Measurements from ENCODE around the gene APBB2.
"Not testable (repeated sequence)": the region's sequence is repeated elsewhere in the genome, so short reads cannot be mapped to it uniquely, and the experiment has no call there.

Gene APBB2

DNA sequence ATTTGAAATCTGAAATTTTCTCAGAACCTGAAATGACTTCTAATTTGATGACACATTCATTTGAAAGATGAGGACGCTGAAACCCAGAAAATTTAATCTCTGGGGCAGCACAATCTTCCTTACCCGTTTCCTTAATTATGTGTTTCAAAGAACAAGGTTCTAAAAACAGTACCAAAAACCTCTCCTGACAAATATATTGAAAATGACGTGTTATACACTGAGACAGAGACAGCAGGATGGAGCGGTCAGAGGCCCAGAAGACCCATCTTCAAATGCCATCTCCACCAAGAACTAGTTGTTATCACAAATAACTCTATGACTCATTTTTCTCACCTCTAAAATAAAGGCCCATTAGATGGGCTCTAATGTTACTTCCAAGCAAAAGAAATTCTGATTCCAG lies 287.3 kb downstream of the APBB2 start:
- DNase-seq = peak in 1 of 5 experiments; percentile 22

- DNase-seq = no peak
These were observed 289.6 kb downstream of the APBB2 start for GRCh38 chr4:40924793-40925117.

GRCh38 chr4:40924096-40924792 lies 290.1 kb downstream of the APBB2 start:
- peak in 4 of 5 experiments; percentile 20 to 72 (median 56) for DNase-seq

DNA sequence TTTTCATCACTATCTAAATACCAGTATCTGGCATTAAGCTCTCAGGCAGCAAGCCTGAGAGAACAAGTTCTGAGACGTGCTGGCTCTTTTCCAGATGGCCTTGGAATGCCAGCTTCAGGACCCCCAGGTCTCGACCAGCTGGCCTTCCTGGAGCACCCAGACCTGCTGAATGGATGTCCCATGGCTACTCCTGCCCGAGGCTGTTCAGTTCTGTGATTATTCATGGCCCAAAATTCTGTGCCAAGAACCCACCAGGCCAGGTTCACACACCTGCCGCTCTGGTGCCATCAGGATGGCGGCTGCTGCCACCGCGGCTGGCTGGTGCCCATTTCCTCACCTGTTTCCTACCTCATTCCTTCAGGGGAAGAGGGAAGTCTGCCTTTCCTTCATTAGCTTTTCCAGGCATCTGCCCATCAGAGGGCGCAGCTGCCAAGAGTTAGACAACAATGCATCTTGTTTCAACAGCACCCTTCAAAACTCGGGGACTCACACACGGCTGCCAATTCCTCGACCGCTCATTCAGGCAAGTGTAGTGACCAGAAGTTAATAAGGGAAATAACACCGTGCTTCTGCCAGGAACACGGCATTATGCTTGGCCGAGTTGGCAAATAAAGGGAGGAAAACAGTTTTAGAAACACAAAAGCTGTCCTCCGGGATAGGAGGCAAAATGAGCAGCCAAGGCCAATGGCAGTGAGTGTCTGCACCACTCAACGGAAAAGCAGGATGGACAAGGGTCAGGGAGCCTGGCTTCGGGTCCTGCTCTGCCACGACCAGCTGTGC lies 290.8 kb downstream of the APBB2 start:
- no peak for DNase-seq

GRCh38 chr4:40919976-40920375 lies 294.4 kb downstream of the APBB2 start:
- not testable (repeated sequence) for DNase-seq

- DNase-seq = no peak
These were observed 296.0 kb downstream of the APBB2 start for GRCh38 chr4:40918330-40918729.

- DNase-seq = peak in 2 of 5 experiments; percentile 13 to 46
These were observed 297.5 kb downstream of the APBB2 start for GRCh38 chr4:40916880-40917279.

DNA sequence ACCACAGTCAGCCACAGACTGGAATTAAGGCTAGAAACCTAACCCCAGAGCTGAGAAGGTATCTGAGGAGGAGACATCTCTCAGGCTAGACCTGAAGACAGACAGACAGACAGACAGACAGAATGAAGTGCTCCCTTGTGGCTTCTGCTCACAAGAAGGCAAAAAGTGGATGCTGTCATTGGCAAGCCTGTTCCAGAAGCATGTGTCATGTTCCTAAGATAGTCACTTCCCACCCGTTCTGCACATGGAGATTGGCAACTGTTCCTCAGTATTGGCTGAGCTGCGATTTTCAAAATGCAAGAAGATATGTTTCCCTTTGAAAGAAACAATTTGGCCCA lies 298.2 kb downstream of the APBB2 start:
- no peak for DNase-seq

GRCh38 chr4:40915318-40916217 lies 298.8 kb downstream of the APBB2 start:
- DNase-seq = peak in 2 of 5 experiments; percentile 17 to 59

GRCh38 chr4:40912460-40913184 lies 301.7 kb downstream of the APBB2 start:
- no peak for DNase-seq

GRCh38 chr4:40910706-40911105 lies 303.6 kb downstream of the APBB2 start:
- DNase-seq = no peak

DNA sequence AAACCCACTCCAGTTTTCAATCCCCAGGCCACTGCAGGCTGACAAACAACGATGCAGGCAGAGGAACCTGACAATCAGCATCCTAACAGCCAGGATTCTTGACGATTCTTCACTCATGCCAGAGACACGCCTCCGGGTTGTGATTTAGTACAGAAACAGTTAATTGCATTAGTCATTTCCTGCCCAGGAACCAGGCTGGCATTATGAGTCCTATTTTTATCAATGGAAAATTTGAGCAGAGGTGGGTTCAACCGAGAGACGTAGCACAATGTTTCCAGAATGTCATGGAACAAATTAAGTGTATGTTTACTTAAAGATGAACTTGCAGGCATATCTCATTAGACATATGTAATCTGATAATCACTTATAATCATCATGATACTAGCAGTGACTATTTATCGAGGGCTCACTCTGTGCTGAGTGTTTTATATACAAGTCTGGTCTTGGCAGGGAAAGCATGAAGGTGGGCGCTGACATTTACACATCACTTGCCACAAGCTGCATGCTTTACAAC lies 304.9 kb downstream of the APBB2 start:
- peak in 2 of 5 experiments; percentile 15 to 57 for DNase-seq

GRCh38 chr4:40908702-40909362 lies 305.5 kb downstream of the APBB2 start:
- DNase-seq = peak in 4 of 5 experiments; percentile 16 to 83 (median 44)

DNA sequence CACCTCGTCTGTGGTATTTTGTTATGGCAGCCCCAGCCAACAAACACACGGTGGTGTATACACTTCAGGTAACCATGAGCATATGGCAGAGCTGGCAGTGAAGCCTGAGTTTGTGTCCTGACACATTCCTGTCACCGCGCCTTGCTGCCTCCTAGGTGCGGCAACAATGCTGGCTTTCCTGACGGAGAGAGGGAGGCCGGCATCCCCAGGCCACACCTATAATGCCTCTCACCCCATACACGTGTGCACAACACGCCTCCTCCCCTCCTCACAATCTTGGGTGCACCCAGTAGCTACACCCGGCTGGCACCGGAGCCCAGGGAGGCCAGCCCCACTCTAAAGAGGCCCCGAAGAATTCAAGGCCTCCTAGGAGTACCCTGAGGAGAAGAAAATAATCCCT lies 306.0 kb downstream of the APBB2 start:
- DNase-seq = no peak

GRCh38 chr4:40905414-40905813 lies 308.9 kb downstream of the APBB2 start:
- DNase-seq = no peak

GRCh38 chr4:40900531-40900930 lies 313.8 kb downstream of the APBB2 start:
- not testable (repeated sequence) for DNase-seq

DNA sequence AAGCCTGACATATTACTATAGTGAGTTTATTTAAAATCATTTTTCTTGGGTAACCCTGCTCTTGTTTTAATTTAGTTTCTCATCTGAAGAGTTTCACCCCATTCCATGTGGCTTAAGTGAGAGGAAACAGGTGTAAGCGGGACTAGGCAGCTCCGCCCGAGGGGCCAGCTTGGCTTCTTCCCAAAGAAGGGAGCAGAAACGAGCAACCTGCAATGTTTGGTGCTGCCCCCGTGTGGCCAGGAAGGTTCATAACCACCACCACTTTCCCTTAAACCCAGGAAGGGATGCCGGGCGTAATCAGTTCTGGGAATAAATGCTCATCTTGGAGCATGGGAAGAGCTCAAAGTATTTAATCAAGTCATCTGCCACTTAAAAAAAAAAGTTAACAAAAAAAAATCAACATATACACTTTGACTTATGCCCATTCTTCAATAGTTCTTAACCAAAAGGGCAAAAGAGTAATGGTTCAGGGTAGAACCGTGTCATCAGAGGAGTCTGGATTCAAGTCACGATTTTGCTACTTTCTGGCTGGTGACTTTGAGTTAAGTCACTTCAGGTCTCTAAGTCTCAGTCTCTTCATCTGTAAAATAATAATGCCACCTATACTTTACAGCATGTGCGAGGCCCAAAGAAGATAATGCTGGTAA lies 316.7 kb downstream of the APBB2 start:
- DNase-seq = peak in 4 of 5 experiments; percentile 21 to 55 (median 48)

GRCh38 chr4:40890764-40891163 lies 323.6 kb downstream of the APBB2 start:
- DNase-seq = peak in 1 of 5 experiments; percentile 41

DNA sequence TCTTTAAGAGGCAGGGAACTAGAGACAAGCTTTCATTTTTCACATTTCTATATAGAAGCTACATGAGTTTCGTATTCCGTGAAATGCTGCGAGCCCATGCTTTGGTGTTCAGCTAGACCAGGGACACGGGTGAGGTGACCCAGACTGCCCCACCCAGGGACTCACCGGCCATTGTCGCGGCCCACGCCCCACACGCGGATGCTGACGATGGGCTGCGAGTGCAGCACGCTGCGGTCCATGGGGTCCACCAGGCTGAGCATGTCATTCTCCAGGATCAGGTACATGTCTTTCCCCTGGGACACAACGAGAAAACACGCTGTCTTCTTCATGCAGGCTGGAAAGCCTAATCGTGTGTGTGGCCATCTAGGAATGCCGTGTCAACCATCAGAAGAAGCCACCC lies 324.1 kb downstream of the APBB2 start:
- no peak for DNase-seq

DNA sequence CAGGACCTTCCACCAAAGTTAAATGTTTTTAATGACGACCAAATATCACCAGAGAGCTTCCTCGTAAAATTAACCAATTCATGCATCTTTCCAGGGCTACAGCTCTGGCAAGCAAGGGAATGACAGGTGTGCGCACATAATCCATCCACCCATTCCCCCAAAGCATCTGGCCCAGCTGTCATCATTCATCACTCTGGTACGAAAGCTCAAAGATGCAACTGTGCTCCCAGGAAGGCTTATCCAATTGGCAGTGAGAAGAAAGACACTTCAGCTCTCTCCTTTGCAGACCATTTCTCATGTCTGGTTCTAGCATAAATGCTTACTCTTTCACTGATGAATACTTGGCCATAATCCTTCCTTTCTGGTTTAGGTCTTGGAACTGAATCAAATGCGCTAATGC lies 325.4 kb downstream of the APBB2 start:
- DNase-seq = no peak

GRCh38 chr4:40887764-40888131 lies 326.6 kb downstream of the APBB2 start:
- DNase-seq = no peak
